ENCODE measurements around the gene MARCHF10.

- TF ChIP-seq CTCF (conservative IDR thresholded peaks at IDR 0.05) (no peak), EZH2 (IDR thresholded peaks at IDR 0.05; ENCODE audit: low read depth) (no peak)
These were observed 44.1 kb upstream of the MARCHF10 start for GRCh38 chr17:62852195-62852594.
